Measurements from ENCODE around the gene DNAL4. TPM values are rescaled to one million over a fixed set of nuclear protein-coding genes. Genes with fewer than 3 reads are reported as not detected.

DNAL4 gene
- total and polyA plus RNA-seq, 2 donors (not counting 3 experiments of a cell fraction or from before 2014, with no cell fraction given) = 12.9 to 22.7 TPM

DNA sequence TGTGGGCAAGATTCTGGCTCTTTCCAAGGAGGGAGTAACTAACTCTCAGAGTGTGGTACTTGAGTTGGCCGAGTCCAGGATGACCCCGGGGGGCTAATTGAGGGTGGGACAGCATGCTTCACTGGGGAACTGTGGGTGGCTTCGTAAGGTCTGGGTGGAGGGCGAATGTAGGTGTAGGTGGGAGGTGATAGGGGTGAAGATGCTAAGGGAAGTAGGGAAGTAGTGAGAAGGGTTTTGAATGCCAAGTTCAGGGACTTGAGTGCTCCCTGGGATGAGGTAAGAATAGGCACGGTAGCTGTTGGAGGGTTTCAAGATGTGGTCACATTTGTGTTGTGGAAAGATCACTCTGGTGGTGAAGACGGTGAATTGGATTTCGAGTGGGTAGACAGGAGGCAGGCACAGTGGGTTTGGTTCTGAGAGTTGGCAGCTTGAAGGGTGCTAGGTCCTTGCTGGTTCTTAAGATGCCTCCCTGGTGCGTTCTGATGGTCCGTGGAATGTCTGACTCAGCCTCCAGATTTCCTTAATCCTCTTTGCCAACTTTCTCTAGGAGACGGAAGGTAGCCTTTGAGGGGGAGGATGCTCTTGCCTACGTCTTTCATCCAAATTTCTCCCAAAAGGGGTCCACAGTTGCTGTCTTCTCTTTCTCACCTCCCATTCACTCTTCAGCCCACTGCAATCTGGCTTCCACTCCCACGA, 2.5 kb upstream of the DNAL4 start:
- FAIRE-seq = no peak
- no TSS peak for BruUV-seq (replicated peaks)

More for the DNA sequence above, 2.5 kb upstream of the DNAL4 start:
- H3K27ac ChIP-seq (ENCODE audit: insufficient read depth, low read depth, low read length) = no peak overlapping the region
- H4K20me1 ChIP-seq (replicated peaks; ENCODE audit: control insufficient read depth, extremely low read depth, insufficient read depth, low read length) = no peaks in the 10 kb centered on the region
- H3K9ac ChIP-seq (replicated peaks; ENCODE audit: extremely low read depth, insufficient read depth, low read length) = no peak overlapping the region
- no peak overlapping the region for H3K4me3 ChIP-seq (replicated peaks in 1 of 3; ENCODE audit: insufficient read depth in 1 of 3, low read depth in 1 of 3, low read length in 3 of 3)
- H3K79me2 ChIP-seq (ENCODE audit: control insufficient read depth, insufficient read depth, low read length) = no peaks in the 10 kb centered on the region
- DNase-seq (ENCODE audit: low read depth, low spot score) = no peak
- H2AFZ ChIP-seq (ENCODE audit: low read depth, low read length) = no peak overlapping the region
- peaks cover 9 to 13% of the 10 kb centered on the region in 2 experiments for H3K27me3 ChIP-seq (ENCODE audit: control insufficient read depth in 2 of 2, insufficient read depth in 2 of 2, low read length in 2 of 2)
- intact Hi-C loops (cut with micrococcal nuclease) = no loop called here
- TF ChIP-seq EZH2 (IDR thresholded peaks at IDR 0.05; ENCODE audit: borderline replicate concordance, low read depth, low read length, severe bottlenecking) (no peak), FOS (IDR thresholded peaks at IDR 0.05; ENCODE audit: borderline replicate concordance, insufficient read depth, low read length) (no peak), POLR2A (IDR thresholded peaks at IDR 0.05; ENCODE audit: low read depth, low read length) (no peak), JUN (IDR thresholded peaks at IDR 0.05; ENCODE audit: borderline replicate concordance, insufficient read depth, insufficient read length, low read depth) (no peak), MYC (IDR thresholded peaks at IDR 0.05; ENCODE audit: low read depth, low read length) (no peak), GATA2 (IDR thresholded peaks at IDR 0.05; ENCODE audit: insufficient read depth, insufficient read length, low read depth, low read length) (no peak), POLR2AphosphoS5 (IDR thresholded peaks at IDR 0.05; ENCODE audit: insufficient read depth, low read depth, low read length) (no peak)
- TF ChIP-seq, protein P1, sequence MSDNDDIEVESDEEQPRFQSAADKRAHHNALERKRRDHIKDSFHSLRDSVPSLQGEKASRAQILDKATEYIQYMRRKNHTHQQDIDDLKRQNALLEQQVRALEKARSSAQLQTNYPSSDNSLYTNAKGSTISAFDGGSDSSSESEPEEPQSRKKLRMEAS (IDR thresholded peaks at IDR 0.05; ENCODE audit: insufficient read depth, insufficient read length) = no peak
- TF ChIP-seq, protein P2, sequence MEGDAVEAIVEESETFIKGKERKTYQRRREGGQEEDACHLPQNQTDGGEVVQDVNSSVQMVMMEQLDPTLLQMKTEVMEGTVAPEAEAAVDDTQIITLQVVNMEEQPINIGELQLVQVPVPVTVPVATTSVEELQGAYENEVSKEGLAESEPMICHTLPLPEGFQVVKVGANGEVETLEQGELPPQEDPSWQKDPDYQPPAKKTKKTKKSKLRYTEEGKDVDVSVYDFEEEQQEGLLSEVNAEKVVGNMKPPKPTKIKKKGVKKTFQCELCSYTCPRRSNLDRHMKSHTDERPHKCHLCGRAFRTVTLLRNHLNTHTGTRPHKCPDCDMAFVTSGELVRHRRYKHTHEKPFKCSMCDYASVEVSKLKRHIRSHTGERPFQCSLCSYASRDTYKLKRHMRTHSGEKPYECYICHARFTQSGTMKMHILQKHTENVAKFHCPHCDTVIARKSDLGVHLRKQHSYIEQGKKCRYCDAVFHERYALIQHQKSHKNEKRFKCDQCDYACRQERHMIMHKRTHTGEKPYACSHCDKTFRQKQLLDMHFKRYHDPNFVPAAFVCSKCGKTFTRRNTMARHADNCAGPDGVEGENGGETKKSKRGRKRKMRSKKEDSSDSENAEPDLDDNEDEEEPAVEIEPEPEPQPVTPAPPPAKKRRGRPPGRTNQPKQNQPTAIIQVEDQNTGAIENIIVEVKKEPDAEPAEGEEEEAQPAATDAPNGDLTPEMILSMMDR (IDR thresholded peaks at IDR 0.05; ENCODE audit: extremely low read depth in 1 of 2, insufficient read depth in 1 of 2, low read depth in 1 of 2, low read length in 2 of 2) = no peak
- POLR2A ChIA-PET = no interaction called here
- no peak overlapping the region for H3K4me2 ChIP-seq (ENCODE audit: insufficient read depth, low read length)
- dilution Hi-C loops (cut with MboI; ENCODE audit: extremely low pct_ligation_motif_present, low sequenced_read_pairs) = no loop called here
- H3K9me3 ChIP-seq (replicated peaks; ENCODE audit: control insufficient read depth, insufficient read depth, low read length) = no peaks in the 10 kb centered on the region
- peaks cover 8% of the 10 kb centered on the region for H3K4me1 ChIP-seq (ENCODE audit: control insufficient read depth, extremely low read depth, insufficient read depth, low read length)
- H3K9me1 ChIP-seq (replicated peaks; ENCODE audit: control insufficient read depth, extremely low read depth, insufficient read depth, low read length) = no peaks in the 10 kb centered on the region
- CTCF ChIA-PET = no interaction called here
- H3K36me3 ChIP-seq (ENCODE audit: control insufficient read depth in 2 of 2, extremely low read depth in 1 of 2, insufficient read depth in 2 of 2, low read length in 2 of 2) = no peaks in the 10 kb centered on the region
